Spleen (tissue), 7 donors: ENCODE measurements around the gene CNOT11.

ENCODE experiments used
- CTCF ChIP-seq, 11 experiments: fragments of 200-600 bp in 7 of 11; fragments of 450-650 bp in 4 of 11; sonication (generic) in 4 of 11; IDR thresholded peaks in 8 of 11; conservative IDR thresholded peaks in 3 of 11; 1 replicate in 7 of 11; 2 replicates in 4 of 11; pipeline versions ENCODE4 v1.4.0 to v1.8.0; 2016 to 2021; ENCODE audit warnings: antibody characterized with exemption in 11 of 11, inconsistent platforms in 4 of 11, mild to moderate bottlenecking in 1 of 11
- POLR2A ChIP-seq, 3 donors: fragments of 450-650 bp; IDR thresholded peaks; one replicate each; pipeline ENCODE4 v1.5.1; 2017; ENCODE audit warnings: antibody characterized with exemption in 3 of 3, mild to moderate bottlenecking in 1 of 3
- donor health status: DM: no; HTN: no; CAD: no; lungs with moderate emphysema.
- donor health status: DM: no; HTN: no; CAD: no.
- donor health status: DM: no; HTN: no; CAD: no.

GRCh38 chr2:101302016-101302415, 49.3 kb downstream of the CNOT11 start:
- TF ChIP-seq CTCF (IDR thresholded peaks at IDR 0.05 in 8 of 11, conservative IDR thresholded peaks at IDR 0.05 in 3 of 11) (no peak), POLR2A (IDR thresholded peaks at IDR 0.05) (no peak)
